ENCODE data around the gene ZCCHC7.

GRCh38 chr9:37243588-37244345, 123.4 kb downstream of the ZCCHC7 start:
- TF ChIP-seq GABPA (IDR thresholded peaks at IDR 0.05; ENCODE audit: borderline replicate concordance, insufficient read depth, low read length) = no peak
- TF ChIP-seq RXRA (IDR thresholded peaks at IDR 0.05; ENCODE audit: insufficient read depth, low read depth, low read length) = no peak
- no peak for TF ChIP-seq TAF1 (IDR thresholded peaks at IDR 0.05; ENCODE audit: low read depth, low read length)
- TF ChIP-seq RAD21 (IDR thresholded peaks at IDR 0.05 in 1 of 2, conservative IDR thresholded peaks at IDR 0.05 in 1 of 2; ENCODE audit: low read depth in 2 of 2, low read length in 2 of 2) = no peak
- TF ChIP-seq POLR2A (IDR thresholded peaks at IDR 0.05; ENCODE audit: control extremely low read depth in 1 of 2, low read depth in 2 of 2, low read length in 2 of 2) = no peak
